Testis (tissue), 3 donors: ENCODE measurements around the gene BCR. TPM values are rescaled to one million over a fixed set of nuclear protein-coding genes. Genes with fewer than 3 reads are reported as not detected.

Experiments used
- DNase-seq: peaks from one replicate; pipeline ENCODE4 v3.0.0-alpha.2; 2019
- H3K27ac ChIP-seq, 2 donors: fragments of 200-600 bp; sonication (generic); one replicate each; pipeline ENCODE4 v1.5.1; 2019
- H3K27me3 ChIP-seq: fragments of 200-600 bp; sonication (generic); one replicate; pipeline ENCODE4 v1.5.1; 2019
- H3K36me3 ChIP-seq: fragments of 200-600 bp; sonication (generic); one replicate; pipeline ENCODE4 v1.5.1; 2017; ENCODE audit warnings: low read depth; ENCODE audit errors: missing control alignments
- H3K4me1 ChIP-seq: fragments of 200-600 bp; sonication (generic); one replicate; pipeline ENCODE4 v1.5.1; 2019
- H3K4me3 ChIP-seq, 2 donors: fragments of 200-600 bp; sonication (generic); one replicate each; pipeline ENCODE4 v1.5.1; 2017 to 2019
- H3K9me3 ChIP-seq: fragments of 200-600 bp; sonication (generic); one replicate; pipeline ENCODE4 v1.5.1; 2017
- CTCF ChIP-seq, 3 experiments: fragments of 450-650 bp in 2 of 3; fragments of 200-600 bp in 1 of 3; sonication (generic) in 1 of 3; IDR thresholded peaks; one replicate each; pipeline ENCODE4 v1.5.1; 2016 to 2019; ENCODE audit warnings: antibody characterized with exemption in 3 of 3, mild to moderate bottlenecking in 2 of 3, moderate library complexity in 1 of 3
- POLR2A ChIP-seq: fragments of 450-650 bp; IDR thresholded peaks from one replicate; pipeline ENCODE4 v1.6.1; 2017; ENCODE audit warnings: antibody characterized with exemption, mild to moderate bottlenecking, moderate library complexity
- WGBS, 2 donors: methylation state at CpG; one replicate each; pipeline ENCODE4 v1.1.5; 2018; 5-methylcytosine and 5-hydroxymethylcytosine counted together
- intact Hi-C: fragments of 100-400 bp; cut with DNase I; formaldehyde crosslinking; loops from one replicate; pipeline ENCODE4 v1.15.1; 2023; ENCODE audit warnings: low total_unique reads
- polyA plus RNA-seq: library from polyadenylated mRNA; stranded (reverse); fragments of 350-450 nt; fragmentation: Illumina TruSeq; extraction: RNeasy Lipid Tissue Mini Kit (QIAGEN cat#74804); gene quantifications from one replicate; pipeline ENCODE4 v1.2.3, GENCODE V29; 2014; ENCODE audit warnings: low read depth, low replicate concordance; ENCODE audit not compliant: insufficient read depth
- total RNA-seq, 2 donors: library from RNA; depleted of rRNA; stranded (reverse); fragments of >200 nt; gene quantifications; one replicate each; pipeline ENCODE4 v1.2.3, GENCODE V29; 2016

Gene BCR
- total and polyA plus RNA-seq, 3 donors from 2014 or later: 52.5 to 108 (median 105) TPM

- no peaks in the 10 kb centered on the region for H3K27me3 ChIP-seq
- H3K4me3 ChIP-seq: no peak overlapping the region
- WGBS, 2 donors: 56 to 67% methylated on average over 9 of the region's 9 CpGs
- no peaks in the 10 kb centered on the region for H3K9me3 ChIP-seq
- peaks cover 31% of the 10 kb centered on the region for H3K4me1 ChIP-seq
- DNase-seq: peak; percentile 46
- H3K27ac ChIP-seq: peak overlapping the region in 1 of 2 donors; percentile 68
- intact Hi-C loops: no loop called here
- H3K36me3 ChIP-seq: no peaks in the 10 kb centered on the region
- TF ChIP-seq CTCF (IDR thresholded peaks at IDR 0.05) (no peak), POLR2A (no peak)
Observed at GRCh38 chr22:23205339-23206049, 25.2 kb downstream of the BCR start.

- Histone ChIP-seq H3K4me3 (no peak overlapping the region), H3K9me3 (no peaks in the 10 kb centered on the region), H3K4me1 (peaks cover 31% of the 10 kb centered on the region), H3K27ac (no peak overlapping the region), H3K36me3 (no peaks in the 10 kb centered on the region), H3K27me3 (no peaks in the 10 kb centered on the region)
- no peak for DNase-seq
- TF ChIP-seq CTCF (IDR thresholded peaks at IDR 0.05): no peak
- TF ChIP-seq POLR2A: no peak
- intact Hi-C loops: no loop called here
Observed at GRCh38 chr22:23206915-23207314, 26.6 kb downstream of the BCR start.

GRCh38 chr22:23207729-23208393 lies 27.6 kb downstream of the BCR start:
- H3K36me3 ChIP-seq: no peaks in the 10 kb centered on the region
- 95 to 98% methylated on average over 10 to 11 of the region's 11 CpGs for WGBS, 2 donors
- no peak overlapping the region for H3K4me3 ChIP-seq
- intact Hi-C loops: no loop called here
- no peaks in the 10 kb centered on the region for H3K27me3 ChIP-seq
- TF ChIP-seq CTCF (IDR thresholded peaks at IDR 0.05) (no peak), POLR2A (no peak)
- peaks cover 38% of the 10 kb centered on the region for H3K4me1 ChIP-seq
- no peaks in the 10 kb centered on the region for H3K9me3 ChIP-seq
- no peak for DNase-seq
- H3K27ac ChIP-seq: no peak overlapping the region

GRCh38 chr22:23210428-23211170 lies 30.3 kb downstream of the BCR start:
- H3K27me3 ChIP-seq: no peaks in the 10 kb centered on the region
- H3K4me3 ChIP-seq: no peak overlapping the region
- TF ChIP-seq CTCF (IDR thresholded peaks at IDR 0.05) (no peak), POLR2A (no peak)
- intact Hi-C loops: no loop called here
- no peak overlapping the region for H3K27ac ChIP-seq
- 76 to 82% methylated on average over 6 of the region's 6 CpGs for WGBS, 2 donors
- H3K9me3 ChIP-seq: no peaks in the 10 kb centered on the region
- no peak for DNase-seq
- no peaks in the 10 kb centered on the region for H3K36me3 ChIP-seq
- H3K4me1 ChIP-seq: peaks cover 23% of the 10 kb centered on the region
